ENCODE measurements around the gene RTF2.
"Not testable (repeated sequence)": the region's sequence is repeated elsewhere in the genome, so short reads cannot be mapped to it uniquely, and the experiment has no call there.

Gene RTF2

DNA sequence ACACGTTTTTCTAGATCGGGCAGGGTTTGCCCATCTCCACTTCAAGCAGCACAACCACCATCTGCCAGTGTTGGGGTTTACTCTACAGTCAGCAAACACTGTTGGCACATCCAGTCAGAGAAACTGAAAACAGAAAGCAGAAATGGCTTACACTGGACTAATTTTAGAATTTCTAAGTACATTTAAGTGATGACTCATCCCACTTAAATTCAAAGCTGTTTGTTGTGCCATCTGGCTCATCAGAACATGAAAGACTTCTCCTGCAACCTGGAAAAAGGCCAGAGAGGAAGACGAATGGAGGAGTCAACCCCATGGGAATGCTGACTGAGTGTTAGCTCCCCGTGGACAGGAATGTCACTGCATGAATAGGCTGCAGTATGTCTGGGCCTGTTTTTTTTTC is 86.4 kb downstream of the RTF2 start:
- DNase-seq, result no peak

DNA sequence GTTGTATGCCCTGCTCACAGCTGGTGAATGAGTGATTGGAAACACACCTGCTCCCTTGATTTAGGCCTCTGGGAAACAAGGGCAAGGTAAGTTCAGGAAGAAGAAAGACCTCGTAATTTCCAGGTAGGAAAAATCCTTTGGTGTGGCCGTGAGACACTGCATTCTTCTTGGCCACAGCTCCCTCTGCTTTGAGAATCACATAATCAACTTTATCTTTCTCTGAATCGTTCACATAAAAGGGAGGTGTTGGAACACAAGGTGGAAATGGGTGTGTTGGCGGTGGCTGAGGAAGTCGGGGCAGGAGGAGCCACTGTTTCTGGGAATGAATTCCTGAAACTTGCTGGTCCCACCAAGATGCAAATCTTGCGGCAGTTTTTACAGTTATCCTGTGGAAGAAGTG is 90.5 kb downstream of the RTF2 start:
- DNase-seq, result no peak

DNA sequence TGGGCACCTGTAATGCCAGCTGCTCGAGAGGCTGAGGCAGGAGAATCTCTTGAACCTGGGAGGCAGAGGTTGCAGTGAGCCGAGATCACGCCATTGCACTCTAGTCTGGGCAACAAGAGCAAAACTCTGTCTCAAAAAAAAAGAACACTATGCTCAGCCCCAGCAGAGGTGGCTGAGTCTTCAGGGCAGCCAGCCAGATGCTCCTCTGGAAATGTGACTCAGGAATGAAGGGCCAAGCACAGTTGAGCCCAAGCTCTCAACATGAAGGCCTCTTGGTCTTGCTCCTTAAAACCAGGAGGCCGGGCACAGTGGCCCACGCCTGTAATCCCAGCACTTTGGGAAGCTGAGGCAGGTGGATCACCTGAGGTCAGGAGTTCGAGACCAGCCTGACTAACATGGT is 96.1 kb downstream of the RTF2 start:
- not testable (repeated sequence) for DNase-seq

DNA sequence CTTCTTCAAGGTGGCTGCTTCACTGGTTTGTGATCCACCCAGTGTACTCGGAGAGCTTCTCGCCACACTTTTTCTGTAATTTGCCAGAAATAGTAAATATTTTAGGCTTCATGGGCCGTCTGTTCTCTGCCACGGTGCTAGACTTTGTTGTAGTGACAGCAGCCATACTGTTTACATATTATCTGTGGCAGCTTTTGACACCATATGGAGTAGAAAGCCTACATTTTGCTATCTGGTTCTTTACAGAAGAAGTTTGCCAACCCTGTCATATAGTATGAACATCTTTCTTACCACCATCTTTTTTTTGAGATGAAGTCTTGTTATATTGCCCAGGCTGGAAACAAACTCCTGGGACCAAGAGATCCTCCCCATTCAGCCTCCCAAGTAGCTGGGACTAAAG is 97.1 kb downstream of the RTF2 start:
- DNase-seq, result no peak

DNA sequence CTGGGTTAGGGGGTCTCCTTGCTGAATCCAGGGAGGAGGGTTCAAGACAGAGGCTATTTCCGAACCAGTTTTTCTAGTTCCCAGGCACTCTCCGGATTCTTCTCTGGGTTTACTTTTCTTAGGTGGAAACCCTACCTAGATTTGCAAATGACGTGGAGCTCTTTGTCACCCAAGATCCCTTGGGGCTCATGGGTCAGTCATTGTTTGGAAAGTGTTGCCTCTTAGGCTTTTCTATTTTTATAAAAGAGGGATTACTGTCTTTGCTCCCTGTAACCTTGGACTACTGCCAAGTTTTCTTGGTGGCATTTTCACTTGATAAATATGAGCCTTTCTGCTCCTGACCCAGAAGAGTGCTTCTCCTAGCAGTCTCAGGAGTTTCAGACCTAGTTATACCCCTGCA is 98.2 kb downstream of the RTF2 start:
- no peak for DNase-seq
